Spleen (tissue), 7 donors: Measurements from ENCODE around the gene F8.

ENCODE experiments used
- CTCF ChIP-seq, 11 experiments: fragments of 200-600 bp in 7 of 11; fragments of 450-650 bp in 4 of 11; sonication (generic) in 4 of 11; IDR thresholded peaks in 8 of 11; conservative IDR thresholded peaks in 3 of 11; 1 replicate in 7 of 11; 2 replicates in 4 of 11; pipeline versions ENCODE4 v1.4.0 to v1.8.0; 2016 to 2021; ENCODE audit warnings: antibody characterized with exemption in 11 of 11, inconsistent platforms in 4 of 11, mild to moderate bottlenecking in 1 of 11
- POLR2A ChIP-seq, 3 donors: fragments of 450-650 bp; IDR thresholded peaks; one replicate each; pipeline ENCODE4 v1.5.1; 2017; ENCODE audit warnings: antibody characterized with exemption in 3 of 3, mild to moderate bottlenecking in 1 of 3
- POLR2AphosphoS5 ChIP-seq, 3 donors: sonication (generic); formaldehyde crosslinking; IDR thresholded peaks; one replicate each; pipeline ENCODE4 v1.5.1; 2017; ENCODE audit warnings: antibody characterized with exemption in 3 of 3
- donor health status: DM: no; HTN: no; CAD: no; lungs with moderate emphysema.
- donor health status: DM: no; HTN: no; CAD: no.
- donor health status: DM: no; HTN: no; CAD: no.

DNA sequence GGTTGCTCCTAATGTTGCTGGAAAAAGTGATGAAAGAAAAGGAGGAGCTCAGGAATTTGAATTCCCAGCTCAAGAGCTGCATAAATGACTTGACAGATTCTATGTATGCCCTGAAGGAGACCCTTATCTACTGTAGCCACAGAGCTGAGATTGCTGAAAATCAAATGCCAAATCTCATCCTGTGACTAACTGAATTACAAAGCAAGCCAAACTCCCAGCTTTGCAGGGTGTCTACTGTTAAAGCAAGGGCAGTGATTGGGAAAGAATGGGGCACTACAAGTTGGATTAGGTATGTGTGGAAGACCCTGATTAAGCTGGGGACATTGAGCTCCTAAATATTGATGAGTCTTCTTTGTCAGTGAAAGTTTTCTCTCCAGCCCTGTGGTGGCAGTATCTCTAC lies 167.3 kb downstream of the F8 start:
- TF ChIP-seq CTCF (IDR thresholded peaks at IDR 0.05 in 8 of 11, conservative IDR thresholded peaks at IDR 0.05 in 3 of 11) (no peak), POLR2A (IDR thresholded peaks at IDR 0.05) (no peak), POLR2AphosphoS5 (IDR thresholded peaks at IDR 0.05) (no peak)
